ENCODE measurements around the gene GUK1.

GUK1 gene

GRCh38 chr1:228152918-228153258 lies 12.8 kb downstream of the GUK1 start:
- TF ChIP-seq, protein P1, sequence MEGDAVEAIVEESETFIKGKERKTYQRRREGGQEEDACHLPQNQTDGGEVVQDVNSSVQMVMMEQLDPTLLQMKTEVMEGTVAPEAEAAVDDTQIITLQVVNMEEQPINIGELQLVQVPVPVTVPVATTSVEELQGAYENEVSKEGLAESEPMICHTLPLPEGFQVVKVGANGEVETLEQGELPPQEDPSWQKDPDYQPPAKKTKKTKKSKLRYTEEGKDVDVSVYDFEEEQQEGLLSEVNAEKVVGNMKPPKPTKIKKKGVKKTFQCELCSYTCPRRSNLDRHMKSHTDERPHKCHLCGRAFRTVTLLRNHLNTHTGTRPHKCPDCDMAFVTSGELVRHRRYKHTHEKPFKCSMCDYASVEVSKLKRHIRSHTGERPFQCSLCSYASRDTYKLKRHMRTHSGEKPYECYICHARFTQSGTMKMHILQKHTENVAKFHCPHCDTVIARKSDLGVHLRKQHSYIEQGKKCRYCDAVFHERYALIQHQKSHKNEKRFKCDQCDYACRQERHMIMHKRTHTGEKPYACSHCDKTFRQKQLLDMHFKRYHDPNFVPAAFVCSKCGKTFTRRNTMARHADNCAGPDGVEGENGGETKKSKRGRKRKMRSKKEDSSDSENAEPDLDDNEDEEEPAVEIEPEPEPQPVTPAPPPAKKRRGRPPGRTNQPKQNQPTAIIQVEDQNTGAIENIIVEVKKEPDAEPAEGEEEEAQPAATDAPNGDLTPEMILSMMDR (conservative IDR thresholded peaks at IDR 0.05): no peak
- TF ChIP-seq ZFX (IDR thresholded peaks at IDR 0.05): no peak
- H3K27ac ChIP-seq: no peak overlapping the region

DNA sequence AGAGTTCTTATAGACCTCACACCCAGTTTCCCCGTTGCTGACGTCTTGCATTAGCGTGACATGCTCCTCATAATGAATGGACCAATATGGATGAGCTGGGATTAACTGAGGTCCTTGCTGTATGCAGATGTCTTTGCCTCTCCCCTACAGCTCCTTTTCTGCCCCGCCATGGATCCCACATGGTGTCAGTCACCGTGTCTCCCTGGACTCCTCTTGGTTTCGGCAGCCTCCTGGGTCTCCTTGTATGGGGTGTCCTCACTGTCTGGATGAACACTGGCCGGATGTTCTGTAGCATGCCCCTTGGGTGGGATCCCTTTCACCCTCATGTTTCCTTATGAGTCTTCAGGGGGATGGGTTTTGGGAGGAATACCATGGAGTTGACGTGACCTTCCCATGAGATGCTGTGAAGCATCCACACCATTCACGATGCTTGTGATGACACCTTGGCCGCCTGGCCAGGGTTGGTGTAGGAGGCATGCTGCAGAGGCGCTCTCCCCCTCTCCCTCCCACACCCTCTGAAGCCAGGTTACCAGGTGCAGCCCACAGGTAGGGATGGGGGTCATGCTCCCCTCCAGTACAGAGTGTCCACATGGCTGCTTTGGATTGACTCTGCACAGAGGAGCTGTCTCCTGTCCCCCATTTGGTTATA lies 14.1 kb downstream of the GUK1 start:
- H3K27ac ChIP-seq: no peak overlapping the region
- TF ChIP-seq, protein P1 (conservative IDR thresholded peaks at IDR 0.05): no peak
- no peak for TF ChIP-seq ZFX (IDR thresholded peaks at IDR 0.05)

DNA sequence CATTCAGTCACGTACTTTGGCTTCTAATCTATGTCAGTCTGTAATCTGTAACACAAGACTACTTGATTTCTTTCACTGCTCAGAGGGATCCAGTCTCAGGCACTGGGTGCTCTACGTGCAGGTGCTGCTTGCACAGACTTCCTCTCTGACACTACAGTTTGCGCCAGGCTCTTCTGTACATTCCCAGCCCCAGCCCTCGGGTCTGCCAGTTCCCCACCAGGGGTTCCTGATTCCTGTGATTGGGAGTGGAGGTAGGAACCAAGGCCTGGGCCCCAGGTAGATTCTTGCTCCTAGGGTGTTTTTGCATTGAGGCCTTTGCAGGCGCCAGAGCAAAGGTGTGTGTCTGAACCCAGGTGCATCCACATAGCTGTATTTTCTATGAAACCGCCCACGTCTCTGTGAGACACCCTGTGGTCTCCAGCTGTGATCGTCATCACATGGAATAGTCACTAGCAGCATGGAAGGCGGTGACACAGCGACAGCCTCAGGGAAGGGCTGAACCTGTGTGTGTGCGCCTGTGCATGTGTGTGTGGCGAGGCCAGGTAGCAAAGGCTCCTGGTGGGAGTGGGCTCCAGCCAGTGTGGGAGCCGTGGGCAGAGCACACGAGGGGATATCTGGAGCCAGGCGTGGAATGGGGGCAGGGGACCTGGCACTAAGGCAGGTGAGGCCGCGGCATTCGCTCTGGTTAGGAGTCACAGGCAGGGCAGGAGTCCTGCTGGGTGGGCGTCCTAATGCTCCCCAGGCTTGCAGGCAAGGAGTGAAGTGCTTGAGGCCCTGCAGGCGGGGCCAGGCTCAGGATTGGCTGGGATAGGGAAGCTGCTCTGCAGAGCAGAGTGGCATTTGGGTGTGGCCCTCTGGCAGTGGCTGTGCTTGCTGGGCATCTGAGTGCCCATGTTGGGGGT lies 14.8 kb downstream of the GUK1 start:
- TF ChIP-seq, protein P1 (conservative IDR thresholded peaks at IDR 0.05): no peak
- no peak for TF ChIP-seq ZFX (IDR thresholded peaks at IDR 0.05)
- no peak overlapping the region for H3K27ac ChIP-seq

DNA sequence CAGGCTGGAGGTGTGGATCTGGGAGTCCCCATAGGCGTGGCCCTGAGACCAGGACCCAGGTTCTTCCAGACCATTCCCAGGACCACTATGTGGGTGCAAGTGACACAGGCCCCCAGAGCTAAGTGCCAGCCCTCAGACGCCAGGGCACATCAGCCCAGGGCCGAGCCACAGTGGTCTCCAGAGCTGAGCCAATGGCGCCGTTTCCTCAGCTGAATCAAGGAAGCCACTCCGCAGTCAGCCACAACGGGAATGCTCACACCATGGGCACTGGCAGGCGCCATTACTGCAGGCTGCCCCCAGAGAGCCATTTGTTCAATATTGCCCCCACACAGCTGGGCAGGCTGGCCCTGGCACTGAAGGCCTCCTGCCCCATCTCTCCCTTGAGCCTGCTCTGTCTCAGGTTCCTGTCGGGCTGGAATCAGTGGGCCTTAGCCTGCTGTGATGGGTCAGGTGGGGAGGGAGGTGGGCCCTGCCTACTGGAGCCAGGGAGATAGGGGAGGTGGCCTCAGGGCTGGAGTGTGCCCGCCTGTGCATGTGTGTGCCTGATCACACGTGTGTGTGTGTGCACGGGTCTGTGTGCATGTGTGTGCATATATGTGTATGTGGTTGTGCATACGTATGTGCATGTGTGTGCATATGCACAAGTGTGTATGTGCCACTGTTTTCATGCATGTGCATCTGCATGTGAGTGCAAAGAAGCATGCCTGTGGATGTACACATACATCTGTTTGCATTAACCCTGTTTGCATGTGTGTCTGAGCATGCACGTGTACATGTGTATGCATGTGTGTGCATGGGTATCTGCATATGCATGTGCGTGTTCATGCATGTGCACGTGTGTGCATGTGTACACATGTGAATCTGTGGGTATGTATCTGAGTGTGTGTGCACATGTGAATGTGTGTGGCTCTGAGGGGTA lies 15.8 kb downstream of the GUK1 start:
- TF ChIP-seq, protein P1 (conservative IDR thresholded peaks at IDR 0.05): no peak
- TF ChIP-seq ZFX (IDR thresholded peaks at IDR 0.05): no peak
- H3K27ac ChIP-seq: no peak overlapping the region

- TF ChIP-seq, protein P1 (conservative IDR thresholded peaks at IDR 0.05): no peak
- H3K27ac ChIP-seq: no peak overlapping the region
Measured at GRCh38 chr1:228156515-228156881, 16.4 kb downstream of the GUK1 start.

GRCh38 chr1:228156941-228157728 lies 17.1 kb downstream of the GUK1 start:
- TF ChIP-seq ZFX (IDR thresholded peaks at IDR 0.05): no peak
- TF ChIP-seq, protein P1 (conservative IDR thresholded peaks at IDR 0.05): no peak
- H3K27ac ChIP-seq: no peak overlapping the region
